ENCODE measurements around the gene WDPCP.

WDPCP gene

GRCh38 chr2:63283273-63283672, 305.0 kb downstream of the WDPCP start:
- TF ChIP-seq, protein P1, sequence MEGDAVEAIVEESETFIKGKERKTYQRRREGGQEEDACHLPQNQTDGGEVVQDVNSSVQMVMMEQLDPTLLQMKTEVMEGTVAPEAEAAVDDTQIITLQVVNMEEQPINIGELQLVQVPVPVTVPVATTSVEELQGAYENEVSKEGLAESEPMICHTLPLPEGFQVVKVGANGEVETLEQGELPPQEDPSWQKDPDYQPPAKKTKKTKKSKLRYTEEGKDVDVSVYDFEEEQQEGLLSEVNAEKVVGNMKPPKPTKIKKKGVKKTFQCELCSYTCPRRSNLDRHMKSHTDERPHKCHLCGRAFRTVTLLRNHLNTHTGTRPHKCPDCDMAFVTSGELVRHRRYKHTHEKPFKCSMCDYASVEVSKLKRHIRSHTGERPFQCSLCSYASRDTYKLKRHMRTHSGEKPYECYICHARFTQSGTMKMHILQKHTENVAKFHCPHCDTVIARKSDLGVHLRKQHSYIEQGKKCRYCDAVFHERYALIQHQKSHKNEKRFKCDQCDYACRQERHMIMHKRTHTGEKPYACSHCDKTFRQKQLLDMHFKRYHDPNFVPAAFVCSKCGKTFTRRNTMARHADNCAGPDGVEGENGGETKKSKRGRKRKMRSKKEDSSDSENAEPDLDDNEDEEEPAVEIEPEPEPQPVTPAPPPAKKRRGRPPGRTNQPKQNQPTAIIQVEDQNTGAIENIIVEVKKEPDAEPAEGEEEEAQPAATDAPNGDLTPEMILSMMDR (IDR thresholded peaks at IDR 0.05; ENCODE audit: control insufficient read depth, insufficient read depth, low read depth, low read length, missing control alignments): no peak
- DNase-seq (ENCODE audit: low read depth): no peak
- no peak overlapping the region for H3K4me3 ChIP-seq (ENCODE audit: control insufficient read depth, low read depth, low read length)

- no peak for DNase-seq (ENCODE audit: low read depth)
- no peak overlapping the region for H3K4me3 ChIP-seq (ENCODE audit: control insufficient read depth, low read depth, low read length)
- TF ChIP-seq, protein P1 (IDR thresholded peaks at IDR 0.05; ENCODE audit: control insufficient read depth, insufficient read depth, low read depth, low read length, missing control alignments): no peak
Observed at GRCh38 chr2:63272560-63272959, 315.7 kb downstream of the WDPCP start.

GRCh38 chr2:63270717-63271116, 317.6 kb downstream of the WDPCP start:
- DNase-seq (ENCODE audit: low read depth): no peak
- TF ChIP-seq, protein P1 (IDR thresholded peaks at IDR 0.05; ENCODE audit: control insufficient read depth, insufficient read depth, low read depth, low read length, missing control alignments): no peak
- H3K4me3 ChIP-seq (ENCODE audit: control insufficient read depth, low read depth, low read length): no peak overlapping the region

DNA sequence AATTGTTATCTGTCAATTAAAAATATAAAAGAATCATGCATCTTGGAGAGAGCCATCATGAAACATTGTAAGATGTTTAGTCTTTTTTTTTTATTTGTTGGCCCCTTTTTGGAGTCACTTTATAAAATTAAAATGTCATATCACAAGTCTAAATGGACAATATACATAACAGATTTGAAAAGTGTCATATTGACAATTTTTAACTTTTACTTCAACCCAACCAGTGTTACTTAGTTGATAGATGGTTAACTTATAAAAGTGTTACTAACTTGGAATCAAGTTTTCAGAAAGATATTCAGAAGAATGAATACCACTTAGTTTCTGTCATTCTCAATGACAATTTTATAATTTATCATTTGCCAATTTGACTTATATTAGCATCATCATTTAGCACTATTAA, 319.3 kb downstream of the WDPCP start:
- H3K4me3 ChIP-seq (ENCODE audit: control insufficient read depth, low read depth, low read length): no peak overlapping the region
- DNase-seq (ENCODE audit: low read depth): no peak
- TF ChIP-seq, protein P1 (IDR thresholded peaks at IDR 0.05; ENCODE audit: control insufficient read depth, insufficient read depth, low read depth, low read length, missing control alignments): no peak

GRCh38 chr2:63261137-63261621, 327.1 kb downstream of the WDPCP start:
- H3K4me3 ChIP-seq (ENCODE audit: control insufficient read depth, low read depth, low read length): no peak overlapping the region
- DNase-seq (ENCODE audit: low read depth): no peak
- TF ChIP-seq, protein P1 (IDR thresholded peaks at IDR 0.05; ENCODE audit: control insufficient read depth, insufficient read depth, low read depth, low read length, missing control alignments): no peak

DNA sequence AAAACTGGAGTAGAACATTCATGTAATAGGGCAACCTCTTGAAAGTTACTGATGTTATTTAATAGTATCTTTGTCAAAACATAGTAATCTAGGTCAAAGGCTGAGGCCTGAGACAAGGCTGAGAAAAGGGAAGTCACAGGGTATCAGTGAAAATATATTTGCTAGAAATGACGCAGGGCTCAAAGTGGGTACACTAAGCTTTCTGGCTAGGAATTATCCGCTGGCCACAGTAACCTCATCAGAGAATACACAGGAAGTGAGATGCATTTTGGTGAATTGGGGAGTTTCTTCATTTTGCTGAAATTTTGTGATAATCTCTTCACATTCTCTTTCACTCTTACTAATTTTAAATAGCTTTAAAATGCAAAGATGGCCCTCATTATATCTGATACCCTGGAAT, 330.8 kb downstream of the WDPCP start:
- TF ChIP-seq, protein P1 (IDR thresholded peaks at IDR 0.05; ENCODE audit: control insufficient read depth, insufficient read depth, low read depth, low read length, missing control alignments): no peak
- no peak overlapping the region for H3K4me3 ChIP-seq (ENCODE audit: control insufficient read depth, low read depth, low read length)
- DNase-seq (ENCODE audit: low read depth): no peak

DNA sequence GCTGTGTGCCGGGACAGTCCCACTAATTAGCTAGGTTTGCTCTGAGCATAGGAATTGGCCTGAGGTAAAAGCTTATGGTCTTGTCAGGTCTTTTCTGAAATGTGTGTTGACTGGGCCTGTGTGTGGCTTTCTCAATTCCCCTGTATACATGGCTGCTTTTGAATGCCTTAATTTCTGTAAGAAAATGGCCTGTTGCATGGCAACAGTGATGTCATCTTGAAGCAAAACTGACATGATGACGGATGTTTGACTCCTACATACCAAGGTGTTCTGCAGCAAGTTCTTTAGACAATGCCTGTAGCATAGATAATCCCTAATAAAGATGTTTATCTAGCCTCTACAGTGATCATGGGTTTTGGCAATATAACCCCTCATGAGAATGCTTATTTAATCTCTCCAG, 339.1 kb downstream of the WDPCP start:
- no peak for DNase-seq (ENCODE audit: low read depth)
- TF ChIP-seq, protein P1 (IDR thresholded peaks at IDR 0.05; ENCODE audit: control insufficient read depth, insufficient read depth, low read depth, low read length, missing control alignments): no peak
- no peak overlapping the region for H3K4me3 ChIP-seq (ENCODE audit: control insufficient read depth, low read depth, low read length)
